HG03175 (cell line): ENCODE data around the gene GNPTAB.

Experiments used
- ATAC-seq: cut with Tn5 transposase; IDR thresholded peaks from one replicate; pipeline ENCODE4 v1.9.1; 2021; ENCODE audit warnings: mild to moderate bottlenecking, moderate library complexity; ENCODE audit not compliant: unreplicated experiment

Gene GNPTAB

GRCh38 chr12:101809208-101809607 is 21.6 kb downstream of the GNPTAB start:
- ATAC-seq, result no peak

- ATAC-seq, result no peak
These were observed 24.5 kb downstream of the GNPTAB start for GRCh38 chr12:101806265-101806664.

GRCh38 chr12:101804409-101804808 is 26.4 kb downstream of the GNPTAB start:
- ATAC-seq, result no peak

GRCh38 chr12:101803978-101804377 is 26.8 kb downstream of the GNPTAB start:
- no peak for ATAC-seq

- no peak for ATAC-seq
These were observed 28.3 kb downstream of the GNPTAB start for GRCh38 chr12:101802486-101802885.

GRCh38 chr12:101799774-101800173 is 31.0 kb downstream of the GNPTAB start:
- ATAC-seq, result no peak

- no peak for ATAC-seq
These were observed 35.0 kb downstream of the GNPTAB start for GRCh38 chr12:101795786-101796185.

- no peak for ATAC-seq
These were observed 35.7 kb downstream of the GNPTAB start for GRCh38 chr12:101795013-101795412.

GRCh38 chr12:101794574-101794973 is 36.2 kb downstream of the GNPTAB start:
- ATAC-seq, result no peak

GRCh38 chr12:101793401-101793800 is 37.4 kb downstream of the GNPTAB start:
- ATAC-seq, result peak; percentile 70

- ATAC-seq, result no peak
These were observed 38.5 kb downstream of the GNPTAB start for GRCh38 chr12:101792046-101792931.

- ATAC-seq, result no peak
These were observed 41.6 kb downstream of the GNPTAB start for GRCh38 chr12:101789171-101789570.

GRCh38 chr12:101785671-101786070 is 45.1 kb downstream of the GNPTAB start:
- no peak for ATAC-seq

GRCh38 chr12:101784376-101784775 is 46.4 kb downstream of the GNPTAB start:
- ATAC-seq, result no peak

GRCh38 chr12:101783838-101784237 is 46.9 kb downstream of the GNPTAB start:
- ATAC-seq, result no peak

- ATAC-seq, result no peak
These were observed 47.6 kb downstream of the GNPTAB start for GRCh38 chr12:101783150-101783549.

GRCh38 chr12:101782273-101782731 is 48.5 kb downstream of the GNPTAB start:
- ATAC-seq, result no peak

- ATAC-seq, result no peak
These were observed 48.9 kb downstream of the GNPTAB start for GRCh38 chr12:101781834-101782233.

GRCh38 chr12:101780599-101780998 is 50.2 kb downstream of the GNPTAB start:
- ATAC-seq, result no peak

GRCh38 chr12:101779626-101780025 is 51.1 kb downstream of the GNPTAB start:
- ATAC-seq, result no peak

- ATAC-seq, result no peak
These were observed 51.6 kb downstream of the GNPTAB start for GRCh38 chr12:101779200-101779599.

- no peak for ATAC-seq
These were observed 52.8 kb downstream of the GNPTAB start for GRCh38 chr12:101777978-101778377.

- ATAC-seq, result no peak
These were observed 53.3 kb downstream of the GNPTAB start for GRCh38 chr12:101777485-101777884.
